ENCODE results near the gene TMEM132D.

- TF ChIP-seq CTCF (IDR thresholded peaks at IDR 0.05) (no peak), POLR2AphosphoS5 (IDR thresholded peaks at IDR 0.05) (no peak)
Observed at GRCh38 chr12:129179941-129180553, 723.8 kb downstream of the TMEM132D start.
